Keratinocyte (primary cell): ENCODE results near the gene SPOCK3. TPM values are rescaled to one million over a fixed set of nuclear protein-coding genes. Genes with fewer than 3 reads are reported as not detected.

Experiments used
- DNase-seq: peaks from one replicate; pipeline ENCODE4 v3.0.0-alpha.2; 2011; ENCODE audit warnings: low read depth, missing footprints, low spot score
- FAIRE-seq: peaks from 2 replicates; lab custom pipeline; 2011; peaks lifted over from hg19 to GRCh38; lab: Jason Lieb, UNC
- H2AFZ ChIP-seq: 2 replicates; pipeline ENCODE4 v1.6.0; 2012; ENCODE audit warnings: low read length, control low read depth, inconsistent platforms; ENCODE audit not compliant: control insufficient read depth
- H3K27ac ChIP-seq: 2 replicates; pipeline ENCODE4 v1.5.1; 2011; ENCODE audit warnings: low read length; ENCODE audit not compliant: control insufficient read depth, insufficient read depth
- H3K27me3 ChIP-seq: 3 replicates; pipeline ENCODE4 v1.6.0; 2011; ENCODE audit warnings: low read length; ENCODE audit not compliant: control insufficient read depth, insufficient read depth; ENCODE audit errors: extremely low read depth
- H3K36me3 ChIP-seq, 2 experiments: 2 replicates in 1 of 2; 3 replicates in 1 of 2; pipeline ENCODE4 v1.5.1; 2011; ENCODE audit warnings: low read length in 2 of 2, mild to moderate bottlenecking in 1 of 2; ENCODE audit not compliant: control insufficient read depth in 2 of 2, insufficient read depth in 2 of 2; ENCODE audit errors: extremely low read depth in 1 of 2
- H3K4me1 ChIP-seq: 3 replicates; pipeline ENCODE4 v1.5.1; 2011; ENCODE audit warnings: low read length; ENCODE audit not compliant: control insufficient read depth, insufficient read depth; ENCODE audit errors: extremely low read depth
- H3K4me2 ChIP-seq: 3 replicates; pipeline ENCODE4 v1.6.0; 2011; ENCODE audit warnings: low read depth, low read length; ENCODE audit not compliant: control insufficient read depth, insufficient read depth; ENCODE audit errors: extremely low read depth
- H3K4me3 ChIP-seq, 3 experiments: fragments of 200-600 bp in 1 of 3; sonication (generic) in 1 of 3; 2 replicates in 2 of 3; 3 replicates in 1 of 3; pipeline ENCODE4 v1.5.1; 2011 to 2016; ENCODE audit warnings: low read length in 3 of 3, mild to moderate bottlenecking in 3 of 3, control low read depth in 2 of 3, inconsistent platforms in 1 of 3, low read depth in 1 of 3, mixed read lengths in 1 of 3, mixed run types in 1 of 3, moderate library complexity in 1 of 3; ENCODE audit not compliant: control insufficient read depth in 2 of 3, insufficient read depth in 2 of 3; ENCODE audit errors: extremely low read depth in 1 of 3
- H3K79me2 ChIP-seq: 2 replicates; pipeline ENCODE4 v1.6.0; 2012; ENCODE audit warnings: low read length; ENCODE audit not compliant: control insufficient read depth, insufficient read depth
- H3K9ac ChIP-seq: 3 replicates; pipeline ENCODE4 v1.6.0; 2011; ENCODE audit warnings: low read length; ENCODE audit not compliant: control insufficient read depth, insufficient read depth; ENCODE audit errors: extremely low read depth
- H3K9me1 ChIP-seq: 3 replicates; pipeline ENCODE4 v1.6.0; 2011; ENCODE audit warnings: low read length; ENCODE audit not compliant: control insufficient read depth, insufficient read depth; ENCODE audit errors: extremely low read depth
- H3K9me3 ChIP-seq: 2 replicates; pipeline ENCODE4 v1.5.1; 2012; ENCODE audit warnings: low read depth, low read length; ENCODE audit not compliant: control insufficient read depth
- H4K20me1 ChIP-seq: 3 replicates; pipeline ENCODE4 v1.6.0; 2011; ENCODE audit warnings: low read length; ENCODE audit not compliant: control insufficient read depth, insufficient read depth; ENCODE audit errors: extremely low read depth
- EZH2 ChIP-seq: IDR thresholded peaks from one replicate; pipeline ENCODE4 v1.6.1; 2012; ENCODE audit warnings: inconsistent platforms, mild to moderate bottlenecking, low read length, moderate library complexity
- dilution Hi-C: fragments of 300-500 bp; cut with MboI; formaldehyde crosslinking; loops from one replicate; pipeline ENCODE4 v1.7.0; 2020; ENCODE audit warnings: low sequenced_read_pairs; ENCODE audit not compliant: extremely low pct_ligation_motif_present
- polyA plus RNA-seq, 5 experiments: library from polyadenylated mRNA; depleted of rRNA in 3 of 5; stranded (reverse) in 3 of 5; stranded (forward) in 1 of 5; unstranded in 1 of 5; fragments of >200 nt; gene quantifications; 1 replicate in 1 of 5; 2 replicates in 3 of 5; 3 replicates in 1 of 5; pipeline versions ENCODE4 v1.2.1 to v1.2.3, GENCODE V29; 2011 to 2012; ENCODE audit warnings: missing spikeins in 2 of 5, low read depth in 1 of 5, low replicate concordance in 1 of 5
- TF ChIP-seq, protein P1 (sequence below), 3 experiments: IDR thresholded peaks in 1 of 3; conservative IDR thresholded peaks in 1 of 3; optimal IDR thresholded peaks in 1 of 3; 2 replicates in 2 of 3; 3 replicates in 1 of 3; pipeline versions ENCODE3 to v1.5.1; 2011; ENCODE audit warnings: low read length in 3 of 3, mild to moderate bottlenecking in 3 of 3, moderate library complexity in 2 of 3, control low read depth in 1 of 3, inconsistent platforms in 1 of 3; ENCODE audit not compliant: insufficient read depth in 2 of 3; ENCODE audit errors: extremely low read depth in 1 of 3

The SPOCK3 gene
- polyA plus RNA-seq, 1 donor (not counting 4 experiments of a cell fraction or from before 2014, with no cell fraction given), result not detected

DNA sequence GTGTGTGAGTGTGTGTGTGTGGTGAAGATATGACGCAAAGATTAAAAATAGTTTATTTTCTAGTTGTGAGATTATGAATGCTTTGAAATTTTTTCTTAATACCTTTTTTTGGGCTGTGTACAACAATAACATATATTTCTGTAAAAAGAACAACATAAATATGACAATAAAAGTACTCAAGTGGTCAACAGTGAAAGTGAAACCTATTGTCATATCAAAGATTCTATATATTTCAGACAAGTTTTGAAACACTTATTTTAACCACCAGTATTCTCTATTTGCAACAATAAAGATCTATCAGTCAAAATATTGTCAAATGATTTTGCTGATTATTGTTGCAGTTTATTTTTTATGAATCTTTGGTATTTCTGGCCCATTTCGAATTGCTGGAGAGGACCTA lies 98.0 kb downstream of the SPOCK3 start:
- Histone ChIP-seq H3K4me1 (no peaks in the 10 kb centered on the region), H3K27me3 (no peaks in the 10 kb centered on the region), H3K4me2 (no peak overlapping the region), H3K27ac (no peak overlapping the region), H3K79me2 (no peaks in the 10 kb centered on the region), H3K9me3 (no peaks in the 10 kb centered on the region), H3K9ac (no peak overlapping the region), H2AFZ (no peak overlapping the region), H4K20me1 (no peaks in the 10 kb centered on the region), H3K4me3 (no peak overlapping the region), H3K36me3 (no peaks in the 10 kb centered on the region), H3K9me1 (no peaks in the 10 kb centered on the region)
- dilution Hi-C loops, result no loop called here
- DNase-seq (no peak), FAIRE-seq (no peak)
- TF ChIP-seq EZH2, result no peak
- TF ChIP-seq, protein P1, sequence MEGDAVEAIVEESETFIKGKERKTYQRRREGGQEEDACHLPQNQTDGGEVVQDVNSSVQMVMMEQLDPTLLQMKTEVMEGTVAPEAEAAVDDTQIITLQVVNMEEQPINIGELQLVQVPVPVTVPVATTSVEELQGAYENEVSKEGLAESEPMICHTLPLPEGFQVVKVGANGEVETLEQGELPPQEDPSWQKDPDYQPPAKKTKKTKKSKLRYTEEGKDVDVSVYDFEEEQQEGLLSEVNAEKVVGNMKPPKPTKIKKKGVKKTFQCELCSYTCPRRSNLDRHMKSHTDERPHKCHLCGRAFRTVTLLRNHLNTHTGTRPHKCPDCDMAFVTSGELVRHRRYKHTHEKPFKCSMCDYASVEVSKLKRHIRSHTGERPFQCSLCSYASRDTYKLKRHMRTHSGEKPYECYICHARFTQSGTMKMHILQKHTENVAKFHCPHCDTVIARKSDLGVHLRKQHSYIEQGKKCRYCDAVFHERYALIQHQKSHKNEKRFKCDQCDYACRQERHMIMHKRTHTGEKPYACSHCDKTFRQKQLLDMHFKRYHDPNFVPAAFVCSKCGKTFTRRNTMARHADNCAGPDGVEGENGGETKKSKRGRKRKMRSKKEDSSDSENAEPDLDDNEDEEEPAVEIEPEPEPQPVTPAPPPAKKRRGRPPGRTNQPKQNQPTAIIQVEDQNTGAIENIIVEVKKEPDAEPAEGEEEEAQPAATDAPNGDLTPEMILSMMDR (optimal IDR thresholded peaks at IDR 0.05 in 1 of 3, IDR thresholded peaks at IDR 0.05 in 1 of 3, conservative IDR thresholded peaks at IDR 0.05 in 1 of 3; ENCODE audit: extremely low read depth in 1 of 3, insufficient read depth in 2 of 3, low read length in 3 of 3), result no peak

DNA sequence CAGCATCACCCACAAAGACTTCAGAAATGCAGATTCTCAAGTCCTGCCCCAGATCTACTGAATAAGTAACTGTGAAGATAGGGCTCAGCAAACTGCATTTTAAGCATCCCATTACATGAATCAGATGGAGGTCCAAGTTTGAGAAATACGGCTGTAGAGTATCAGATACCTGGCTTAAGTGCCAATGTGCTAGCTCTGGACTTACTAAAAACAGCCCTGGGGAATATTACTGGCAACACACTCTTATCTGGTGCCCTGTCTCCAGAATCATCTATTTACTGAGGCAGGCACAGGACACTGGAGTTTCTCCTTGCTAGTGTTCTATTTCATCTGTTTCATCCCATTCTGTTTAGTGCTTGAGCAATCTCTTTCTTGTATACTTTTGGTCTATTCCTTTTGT lies 105.1 kb downstream of the SPOCK3 start:
- Histone ChIP-seq H3K9me1 (no peaks in the 10 kb centered on the region), H3K4me1 (no peaks in the 10 kb centered on the region), H3K36me3 (no peaks in the 10 kb centered on the region), H3K27me3 (no peaks in the 10 kb centered on the region), H4K20me1 (no peaks in the 10 kb centered on the region), H3K9ac (no peak overlapping the region), H3K79me2 (no peaks in the 10 kb centered on the region), H3K4me2 (no peak overlapping the region), H2AFZ (no peak overlapping the region), H3K27ac (no peak overlapping the region), H3K4me3 (no peak overlapping the region), H3K9me3 (no peaks in the 10 kb centered on the region)
- DNase-seq (no peak), FAIRE-seq (no peak)
- TF ChIP-seq, protein P1 (optimal IDR thresholded peaks at IDR 0.05 in 1 of 3, IDR thresholded peaks at IDR 0.05 in 1 of 3, conservative IDR thresholded peaks at IDR 0.05 in 1 of 3; ENCODE audit: extremely low read depth in 1 of 3, insufficient read depth in 2 of 3, low read length in 3 of 3), result no peak
- TF ChIP-seq EZH2, result no peak
- dilution Hi-C loops, result no loop called here
